PC-3 (cell line): ENCODE results near the gene CCM2. TPM values are rescaled to one million over a fixed set of nuclear protein-coding genes. Genes with fewer than 3 reads are reported as not detected.

Experiments used
- ATAC-seq: fragments of 200-7000 bp; cut with Tn5 transposase; 2 replicates; pipeline ENCODE4 v1.9.1; 2020; ENCODE audit warnings: mild to moderate bottlenecking, moderate library complexity
- BruUV-seq: library from RNA; stranded (reverse); fragments of 400-500 nt; replicated peaks from 2 replicates; lab custom pipeline; 2021; lab: Mats Ljungman, UMichigan
- CTCF ChIA-PET: fragments of 300-600 bp; sonication (Branson Sonifier 250); formaldehyde crosslinking; loops from one replicate; lab custom pipeline; 2022; ENCODE audit warnings: antibody characterized with exemption; lab: Charles Lee
- POLR2A ChIA-PET: fragments of 300-600 bp; sonication (Branson Sonifier 250); formaldehyde crosslinking; loops from one replicate; lab custom pipeline; 2022; ENCODE audit warnings: antibody characterized with exemption; ENCODE audit not compliant: unreplicated experiment; lab: Charles Lee
- DNase-seq: peaks from one replicate; pipeline ENCODE4 v3.0.0-alpha.2; 2015
- H2AFZ ChIP-seq: fragments of 300-600 bp; sonication (generic); 2 replicates; pipeline ENCODE4 v1.6.0; 2016; ENCODE audit warnings: antibody characterized with exemption, low read length
- H3F3A ChIP-seq: fragments of 300-600 bp; sonication (generic); one replicate; pipeline ENCODE4 v1.6.0; 2017; ENCODE audit warnings: antibody characterized with exemption, low read length, control low read depth, mild to moderate bottlenecking; ENCODE audit not compliant: unreplicated experiment
- H3K27ac ChIP-seq: fragments of 300-600 bp; sonication (generic); 2 replicates; pipeline ENCODE4 v1.5.1; 2016; ENCODE audit warnings: mild to moderate bottlenecking, low read length
- H3K27me3 ChIP-seq: fragments of 300-600 bp; sonication (generic); 2 replicates; pipeline ENCODE4 v1.6.1; 2016; ENCODE audit warnings: low read length, mixed read lengths
- H3K36me3 ChIP-seq: fragments of 300-600 bp; sonication (generic); 2 replicates; pipeline ENCODE4 v1.6.1; 2016; ENCODE audit warnings: low read depth, mixed run types, low read length, mixed read lengths
- H3K4me1 ChIP-seq: fragments of 300-600 bp; sonication (generic); 2 replicates; pipeline ENCODE4 v1.5.1; 2016; ENCODE audit warnings: low read length; ENCODE audit not compliant: insufficient read depth
- H3K4me2 ChIP-seq: fragments of 300-600 bp; sonication (generic); 2 replicates; pipeline ENCODE4 v1.6.0; 2016; ENCODE audit warnings: low read length
- H3K4me3 ChIP-seq: fragments of 300-600 bp; sonication (generic); 2 replicates; pipeline ENCODE4 v1.5.1; 2016; ENCODE audit warnings: mild to moderate bottlenecking, low read length, mixed read lengths
- H3K79me2 ChIP-seq: fragments of 300-600 bp; sonication (generic); 2 replicates; pipeline ENCODE4 v1.6.1; 2017; ENCODE audit warnings: low read length, mixed read lengths
- H3K9ac ChIP-seq: fragments of 300-600 bp; sonication (generic); 2 replicates; pipeline ENCODE4 v1.6.0; 2016; ENCODE audit warnings: mild to moderate bottlenecking, low read length
- H3K9me2 ChIP-seq: fragments of 300-600 bp; sonication (generic); replicated peaks from 2 replicates; pipeline ENCODE4 v1.6.1; 2016; ENCODE audit warnings: mixed run types, low read length, mixed read lengths
- H3K9me3 ChIP-seq: fragments of 300-600 bp; sonication (generic); 2 replicates; pipeline ENCODE4 v1.6.1; 2016; ENCODE audit warnings: low read length, mixed read lengths
- H4K20me1 ChIP-seq: fragments of 300-600 bp; sonication (generic); 2 replicates; pipeline ENCODE4 v1.6.1; 2016; ENCODE audit warnings: low read length, mixed read lengths
- CTCF ChIP-seq: fragments of 300-600 bp; sonication (generic); conservative IDR thresholded peaks from 2 replicates; pipeline ENCODE4 v1.5.1; 2017; ENCODE audit warnings: antibody characterized with exemption, low read depth, mild to moderate bottlenecking, low read length
- EZH2 ChIP-seq: fragments of 300-600 bp; sonication (generic); IDR thresholded peaks from one replicate; pipeline ENCODE4 v1.6.1; 2017; ENCODE audit warnings: antibody characterized with exemption, mild to moderate bottlenecking, low read length; ENCODE audit not compliant: unreplicated experiment
- EZH2phosphoT487 ChIP-seq: fragments of 300-600 bp; sonication (generic); IDR thresholded peaks from 2 replicates; pipeline ENCODE4 v1.6.1; 2018; ENCODE audit warnings: mild to moderate bottlenecking, antibody characterized with exemption, low read length, borderline replicate concordance
- intact Hi-C: fragments of 100-400 bp; cut with micrococcal nuclease; formaldehyde crosslinking; loops from 2 replicates; pipeline ENCODE4 v1.9.0; 2023
- total RNA-seq: library from RNA; depleted of rRNA; stranded (reverse); fragments of >200 nt; gene quantifications from 2 replicates; pipeline ENCODE4 v1.2.3, GENCODE V29; 2014

CCM2 gene
- total RNA-seq, 1 experiment from 2014 or later = 56.6 TPM

GRCh38 chr7:44959433-44959951 lies 40.5 kb upstream of the CCM2 start:
- H3K27ac ChIP-seq = no peak overlapping the region
- H3K9me3 ChIP-seq = no peaks in the 10 kb centered on the region
- H3K27me3 ChIP-seq = no peaks in the 10 kb centered on the region
- BruUV-seq = no TSS peak
- no peak overlapping the region for H3K4me3 ChIP-seq
- no peaks in the 10 kb centered on the region for H4K20me1 ChIP-seq
- H2AFZ ChIP-seq = no peak overlapping the region
- no peak overlapping the region for H3K9ac ChIP-seq
- H3K9me2 ChIP-seq = no peaks in the 10 kb centered on the region
- ATAC-seq = no peak; the same call in 1 of the 2 replicates
- POLR2A ChIA-PET = no interaction called here
- intact Hi-C loops = no loop called here
- no peaks in the 10 kb centered on the region for H3F3A ChIP-seq
- H3K4me2 ChIP-seq = no peak overlapping the region
- TF ChIP-seq CTCF = no peak
- no peak for TF ChIP-seq EZH2phosphoT487
- no peak for TF ChIP-seq EZH2
- CTCF ChIA-PET = no interaction called here
- no peaks in the 10 kb centered on the region for H3K79me2 ChIP-seq
- no peak for DNase-seq
- H3K36me3 ChIP-seq = no peaks in the 10 kb centered on the region
- no peaks in the 10 kb centered on the region for H3K4me1 ChIP-seq

GRCh38 chr7:44960011-44960580 lies 39.9 kb upstream of the CCM2 start:
- ATAC-seq = no peak
- intact Hi-C loops = no loop called here

More at GRCh38 chr7:44960011-44960580, 39.9 kb upstream of the CCM2 start:
- Histone ChIP-seq H4K20me1 (no peaks in the 10 kb centered on the region), H3K9me3 (no peaks in the 10 kb centered on the region), H3K4me3 (no peak overlapping the region), H3K9me2 (no peaks in the 10 kb centered on the region), H3K4me2 (no peak overlapping the region), H3K9ac (no peak overlapping the region), H3K27ac (no peak overlapping the region), H3K4me1 (no peaks in the 10 kb centered on the region), H3K27me3 (no peaks in the 10 kb centered on the region), H3K79me2 (no peaks in the 10 kb centered on the region), H2AFZ (no peak overlapping the region), H3K36me3 (no peaks in the 10 kb centered on the region), H3F3A (no peaks in the 10 kb centered on the region)
- no peak for DNase-seq
- no TSS peak for BruUV-seq
- CTCF ChIA-PET = no interaction called here
- TF ChIP-seq CTCF = no peak
- no peak for TF ChIP-seq EZH2phosphoT487
- TF ChIP-seq EZH2 = no peak
- POLR2A ChIA-PET = no interaction called here
